Activated CD4-positive, alpha-beta T cell treated with anti-CD3 and anti-CD28 coated beads, Interleukin-2, amount 50 U/mL, for 4 hours (primary cell): Measurements from ENCODE around the gene IDH3A.

Source experiments
- DNase-seq, 2 experiments: peaks; one replicate each; pipeline ENCODE4 v3.0.0-alpha.2; 2020

Gene IDH3A

DNA sequence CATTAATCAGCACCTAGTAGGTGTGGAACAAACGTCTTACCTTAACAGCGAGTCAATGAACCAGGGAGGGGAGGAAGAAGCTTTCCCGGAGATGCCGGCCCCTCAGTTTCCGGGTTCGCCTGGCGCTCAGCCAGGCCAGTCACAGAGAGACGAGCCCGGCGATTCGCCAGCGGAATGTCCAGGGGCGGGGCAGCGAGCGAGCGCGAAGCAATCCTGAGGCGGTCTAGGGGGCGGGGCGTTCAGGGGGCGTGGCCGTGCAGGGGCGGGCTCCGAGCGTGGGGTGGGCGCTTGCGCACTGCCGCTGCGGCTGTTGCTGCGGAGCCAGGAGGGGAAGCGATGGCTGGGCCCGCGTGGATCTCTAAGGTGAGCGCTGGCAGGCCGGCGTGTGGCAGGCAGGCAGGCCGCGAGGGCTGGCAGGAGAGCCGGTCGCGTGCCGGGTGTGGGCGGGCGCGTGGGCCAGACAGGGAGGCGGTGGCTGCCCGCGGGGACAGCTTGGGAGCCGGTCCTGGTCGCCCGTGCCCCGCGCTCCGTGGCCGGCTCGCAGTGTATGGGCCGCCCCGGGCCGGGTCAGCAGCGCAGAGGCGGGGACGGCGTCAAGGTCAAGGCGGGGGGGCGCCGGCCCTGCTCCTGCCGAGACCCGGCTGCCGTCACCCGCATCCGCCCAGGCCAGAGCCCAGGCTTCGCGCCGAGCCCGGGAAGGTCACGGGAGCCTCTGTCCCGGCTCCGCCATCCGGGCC lies at the start of gene IDH3A:
IDH3A (plus strand) TSS at position 295 of the 737 bp plus-strand sequence; CDS start at position 337, 42 bp downstream.
- peak; percentile 100 for DNase-seq

DNA sequence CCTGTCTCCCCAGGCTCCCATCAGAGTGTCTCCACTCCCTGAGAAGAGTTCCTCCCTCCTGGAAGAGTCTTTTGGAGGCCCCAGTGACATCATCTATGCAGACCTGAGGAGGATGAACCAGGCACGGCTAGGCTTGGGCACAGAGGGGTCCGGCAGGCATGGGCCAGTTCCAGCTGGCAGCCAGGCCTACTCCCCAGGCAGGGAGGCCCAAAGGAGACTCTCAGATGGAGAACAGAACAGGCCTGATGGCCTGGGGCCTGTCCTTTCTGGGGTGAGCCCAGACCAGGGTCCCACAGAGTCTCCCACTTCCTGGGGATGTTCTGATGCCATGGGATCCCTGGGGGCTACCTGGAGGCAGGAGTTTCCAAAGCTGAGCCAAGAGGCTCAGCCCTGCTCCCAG lies 48.3 kb upstream of the IDH3A start:
- DNase-seq = no peak

DNA sequence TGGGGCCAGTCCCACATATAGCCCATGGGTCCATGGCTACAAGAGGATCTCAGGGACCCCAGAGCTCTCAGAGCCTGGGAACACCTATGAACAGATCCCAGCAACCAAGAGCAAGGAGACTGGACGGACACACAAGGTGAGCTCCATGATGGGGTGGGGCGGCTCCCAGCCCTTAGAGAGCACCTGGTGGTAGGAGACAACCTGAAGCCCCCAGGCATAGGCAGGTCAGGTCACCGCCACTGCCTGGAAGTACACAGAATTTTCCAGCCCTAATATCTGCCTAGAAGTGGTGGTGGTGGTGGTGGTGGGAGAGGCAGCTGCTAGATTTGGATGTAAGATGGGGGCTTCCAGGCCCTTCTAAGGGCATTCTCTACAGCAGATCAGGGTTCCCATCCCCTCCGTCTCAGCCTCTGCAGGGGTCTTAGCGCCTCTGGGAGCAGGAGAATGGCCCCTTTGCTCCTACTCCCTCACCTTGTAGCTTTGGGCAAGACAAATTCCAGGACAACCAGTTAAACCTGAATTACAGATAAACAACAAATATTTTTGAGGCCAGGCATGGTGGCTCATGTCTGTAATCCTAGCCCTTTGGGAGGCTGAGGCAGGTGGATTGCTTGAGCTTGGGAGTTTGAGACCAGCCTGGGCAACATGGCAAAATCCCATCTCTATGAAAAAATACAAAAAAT lies 47.6 kb upstream of the IDH3A start:
- no peak for DNase-seq

DNA sequence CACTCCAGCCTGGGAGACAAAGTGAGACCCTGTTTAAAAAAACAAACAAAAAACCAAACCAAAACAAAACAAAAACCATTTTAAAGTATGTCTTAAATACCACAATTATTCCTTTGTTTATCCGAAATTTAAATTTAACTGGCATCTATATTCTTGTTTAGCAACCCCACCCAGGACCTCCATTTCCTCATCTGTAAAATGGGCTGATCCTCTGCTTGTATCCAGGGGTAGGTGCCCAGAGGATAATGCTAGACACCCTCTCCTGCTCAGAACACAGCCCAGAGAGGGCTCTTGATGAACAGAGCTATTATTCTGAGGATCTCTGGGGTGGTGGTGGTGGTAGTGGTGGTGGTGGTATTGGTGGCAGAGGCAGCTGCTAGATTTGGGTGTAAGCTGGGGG lies 47.0 kb upstream of the IDH3A start:
- DNase-seq = no peak

DNA sequence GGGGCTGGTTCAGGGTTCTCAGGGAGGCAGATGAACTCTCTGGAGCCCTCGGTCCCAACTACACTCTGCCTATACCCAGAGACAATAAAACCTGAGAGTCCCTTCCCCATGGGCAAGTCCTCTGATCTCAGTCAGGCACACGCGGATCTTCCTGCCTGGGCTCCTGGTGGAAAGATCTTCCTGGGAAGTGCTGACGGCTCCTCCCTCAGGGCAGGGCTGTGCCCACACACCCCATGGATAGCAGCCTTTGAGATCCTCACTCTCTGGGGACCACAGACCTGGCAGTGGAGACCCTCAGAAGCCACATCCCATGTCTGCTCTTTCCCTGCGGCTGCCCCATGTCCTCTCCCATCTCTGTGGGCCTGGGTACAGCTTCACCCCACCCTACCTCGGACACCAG lies 46.4 kb upstream of the IDH3A start:
- DNase-seq = no peak

DNA sequence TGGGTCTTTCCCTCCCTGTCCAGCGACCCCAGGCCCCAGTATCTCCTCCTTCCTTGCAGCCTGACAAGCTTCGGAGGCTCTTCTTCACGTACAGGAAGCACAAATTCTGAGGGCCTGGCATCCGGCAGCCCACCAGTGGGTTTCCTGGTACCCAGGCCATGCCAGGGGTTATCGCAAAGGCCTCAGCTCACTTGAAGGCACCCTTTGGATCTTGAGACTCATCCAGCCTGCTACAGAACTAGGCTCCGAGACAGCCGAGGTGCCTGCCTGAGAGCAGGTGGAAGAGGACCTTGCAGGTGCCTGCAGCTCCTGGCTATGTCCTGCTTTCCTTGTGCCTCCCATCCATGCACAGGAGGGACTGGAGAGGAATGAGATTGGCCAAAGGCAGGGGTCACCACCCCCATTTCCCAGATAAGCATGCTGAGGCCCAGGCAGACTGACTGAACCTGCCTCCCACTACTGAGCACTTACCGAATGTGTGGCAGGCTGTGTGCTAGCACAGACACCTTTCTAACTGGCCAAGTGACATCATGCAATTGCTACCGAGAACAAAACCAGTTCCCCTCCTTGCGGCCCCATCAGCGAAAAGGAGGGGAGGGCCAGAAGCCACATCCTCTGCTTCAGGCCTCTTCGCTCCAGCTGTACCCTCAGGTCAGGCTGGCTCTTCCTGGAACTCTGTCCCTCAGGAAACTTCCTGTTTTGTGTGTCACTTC lies 45.6 kb upstream of the IDH3A start:
- DNase-seq = peak; percentile 19 to 24

DNA sequence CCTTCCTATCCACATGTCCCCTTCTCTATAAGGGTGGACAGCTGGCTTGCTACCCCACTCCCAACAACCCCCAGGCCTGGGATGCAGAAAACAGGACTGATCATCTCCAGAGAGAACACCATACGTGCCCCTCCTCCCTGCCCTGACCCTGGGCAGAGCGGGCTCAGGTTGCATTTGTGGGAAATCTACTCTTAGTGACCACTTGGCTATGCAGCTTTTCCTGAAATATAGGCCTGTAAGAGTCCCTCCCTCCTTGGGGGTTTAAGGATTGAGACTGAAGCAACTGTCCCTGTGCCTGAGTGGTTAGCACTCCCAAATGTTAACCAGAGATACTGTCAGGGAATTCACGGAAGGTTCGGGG lies 45.1 kb upstream of the IDH3A start:
- no peak for DNase-seq

DNA sequence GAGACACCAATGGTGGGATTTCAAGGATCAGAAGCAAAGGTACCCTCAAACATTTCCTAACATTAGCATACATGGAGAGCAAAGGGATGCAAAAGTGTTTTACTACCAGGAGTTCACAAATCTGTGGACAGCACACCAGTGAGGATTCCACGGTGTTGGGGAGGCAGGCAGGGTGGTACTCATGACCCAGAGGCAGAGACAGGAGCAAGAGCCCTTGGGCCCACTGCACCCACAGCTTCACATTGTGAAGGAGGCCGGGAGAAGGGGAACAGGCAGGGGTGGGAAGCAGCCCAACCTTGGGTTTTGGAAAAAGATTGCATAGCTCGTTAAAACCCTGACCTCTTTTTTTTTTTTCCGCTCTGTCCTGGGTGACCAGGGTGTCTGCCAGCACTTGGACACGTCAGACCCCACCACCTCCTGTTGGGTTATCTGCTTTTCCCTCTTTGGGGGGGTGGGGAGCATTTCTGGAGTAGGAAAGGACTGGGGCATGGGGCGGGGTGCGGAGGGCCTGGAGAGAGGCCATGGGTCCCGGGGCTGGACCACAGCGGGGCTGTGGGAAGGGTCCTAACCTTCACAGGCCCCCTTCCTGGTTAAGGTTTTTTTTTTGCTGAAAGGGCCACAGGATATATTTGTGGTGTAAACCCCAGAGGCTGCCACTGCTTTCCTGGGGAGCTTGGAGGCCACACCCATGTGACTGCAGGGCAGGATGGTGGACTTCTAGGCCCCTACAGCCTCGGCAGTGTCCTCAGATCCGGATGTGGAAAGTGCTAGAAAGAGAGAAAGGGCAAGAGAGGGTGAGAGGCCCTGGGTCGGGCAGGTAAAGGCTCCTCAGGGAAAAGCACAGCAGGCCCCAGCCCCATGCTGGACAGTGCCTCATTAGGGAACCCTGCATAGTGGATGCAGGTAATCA lies 44.3 kb upstream of the IDH3A start:
- DNase-seq = no peak

DNA sequence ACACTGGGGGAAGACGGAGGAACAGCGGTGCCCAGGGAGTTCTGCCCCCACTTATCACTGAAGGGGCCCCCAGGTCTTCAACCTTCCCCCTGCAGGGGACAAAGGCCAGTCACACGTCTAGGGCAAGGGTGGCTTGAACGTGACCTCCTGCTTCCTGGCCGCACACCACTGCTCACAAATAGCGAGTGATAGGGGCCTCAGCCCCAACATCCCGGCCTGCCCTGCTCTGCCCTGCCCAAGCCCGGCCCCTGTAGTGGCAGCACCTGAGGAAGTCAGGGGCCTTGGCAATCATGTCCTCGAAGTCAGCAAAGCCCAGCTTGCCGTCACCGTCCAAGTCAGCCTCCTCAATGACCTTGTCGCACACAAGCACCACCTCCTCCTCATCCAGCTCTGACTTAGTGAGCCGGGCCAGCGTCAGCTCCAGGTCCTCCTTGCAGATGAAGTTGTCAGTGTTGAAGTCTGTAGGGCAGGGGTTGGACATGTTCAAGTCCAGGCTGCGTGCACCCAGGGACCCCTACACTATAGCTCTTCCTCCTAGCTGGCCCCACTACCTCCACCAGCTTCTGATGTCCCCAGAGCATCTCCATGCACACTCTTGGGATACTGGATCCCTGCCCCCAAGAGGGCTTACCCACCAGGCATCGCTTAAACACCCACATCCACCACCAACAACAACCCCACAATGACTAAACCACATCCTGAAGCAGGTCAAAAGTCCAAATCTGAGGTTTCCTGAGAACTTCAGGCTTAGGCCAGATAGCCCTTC lies 43.5 kb upstream of the IDH3A start:
- no peak for DNase-seq

DNA sequence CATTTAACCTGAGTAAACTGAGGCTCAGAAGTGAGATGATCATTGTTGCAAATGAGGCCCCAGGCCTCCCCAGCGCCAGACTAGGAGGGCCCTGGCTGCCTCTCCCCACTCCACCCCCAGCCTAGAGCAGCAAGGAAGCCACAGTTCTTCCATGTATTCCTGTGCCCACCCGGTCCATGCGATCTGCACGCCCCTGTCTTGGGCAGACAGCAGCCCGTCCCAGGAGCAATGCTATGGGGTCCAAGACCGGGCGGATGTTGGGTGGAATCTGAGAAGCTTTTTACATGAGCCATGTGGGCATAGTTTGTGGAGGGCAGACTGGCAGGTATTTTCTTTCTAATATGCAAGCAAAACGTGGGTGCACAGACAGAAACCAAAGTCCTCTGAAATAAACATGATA lies 41.7 kb upstream of the IDH3A start:
- no peak for DNase-seq

DNA sequence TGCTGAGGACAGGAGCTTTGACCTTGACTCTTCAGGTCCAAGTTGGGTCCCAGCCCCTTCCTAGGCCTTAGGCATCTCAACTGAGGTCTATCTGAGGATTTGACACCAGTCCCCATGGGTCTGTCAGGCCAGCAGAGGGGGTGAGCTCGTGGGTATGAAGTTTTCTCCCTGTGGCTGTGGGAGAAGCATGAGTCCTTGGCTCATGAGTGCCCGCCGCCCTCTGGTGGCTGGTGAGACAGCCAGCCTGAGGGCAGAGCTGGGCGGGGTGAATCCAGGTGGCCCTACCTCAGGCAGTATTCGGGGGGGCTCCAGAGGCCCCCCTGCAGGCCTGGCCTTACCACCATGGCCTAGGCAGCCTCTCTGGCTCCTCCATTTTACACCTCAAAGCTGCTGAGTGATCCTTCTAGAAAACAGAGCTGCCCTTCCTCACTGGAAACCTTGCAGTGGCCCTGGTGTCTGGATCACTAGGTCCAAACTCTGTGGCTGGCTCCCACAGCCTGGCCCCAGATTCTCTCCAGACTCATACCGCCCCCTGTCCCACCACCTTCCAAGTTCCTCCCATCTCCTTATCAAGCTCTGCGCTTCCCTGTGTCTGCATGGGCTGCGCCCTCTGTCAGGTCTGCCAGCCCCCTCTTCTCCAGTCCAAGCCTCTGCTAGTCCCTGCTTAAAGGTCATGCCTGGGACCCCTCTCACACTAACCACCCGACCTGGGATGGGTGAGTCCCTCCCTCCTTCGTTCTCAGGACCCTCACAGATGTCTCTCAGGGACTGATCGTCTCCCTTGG lies 40.7 kb upstream of the IDH3A start:
- DNase-seq = peak; percentile 85 to 87

DNA sequence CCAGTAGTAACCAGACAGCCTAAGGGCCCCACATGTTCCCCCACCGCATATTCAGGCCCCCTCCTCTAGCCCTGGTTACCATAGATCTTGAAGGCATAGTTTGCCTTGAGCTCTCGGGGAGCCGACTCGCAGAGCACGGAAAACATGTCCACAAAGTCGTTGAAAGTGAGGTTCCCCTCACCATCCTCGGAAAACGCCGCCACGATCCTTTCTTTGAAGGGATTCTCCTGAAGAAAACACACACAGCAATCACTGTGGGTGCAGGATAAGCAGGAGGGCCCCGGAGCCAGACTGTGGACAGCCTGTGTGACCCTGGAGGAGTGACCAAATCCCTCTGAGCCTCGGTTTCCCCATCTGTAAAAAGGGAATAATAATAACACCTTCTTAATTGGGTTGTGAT lies 40.0 kb upstream of the IDH3A start:
- DNase-seq = no peak

DNA sequence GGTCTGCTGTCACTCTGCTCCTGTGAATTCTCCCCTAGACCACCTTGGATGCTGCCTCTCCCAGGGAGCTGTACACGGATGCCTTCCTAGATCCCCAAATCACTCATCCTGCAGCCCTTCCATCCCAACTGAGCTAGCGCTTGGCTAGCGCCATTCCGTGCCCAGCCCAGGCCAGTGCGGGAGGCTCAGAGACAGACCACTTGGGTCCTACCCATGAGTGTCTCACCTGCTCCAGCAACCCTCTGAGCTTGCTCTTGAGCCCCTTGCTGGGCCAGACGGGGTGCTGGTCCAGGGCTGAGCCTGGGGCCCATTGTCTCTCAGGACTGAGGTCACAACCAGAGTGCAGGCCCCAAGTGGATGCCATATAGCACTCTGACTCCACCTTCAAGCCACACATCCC lies 39.1 kb upstream of the IDH3A start:
- DNase-seq = no peak

DNA sequence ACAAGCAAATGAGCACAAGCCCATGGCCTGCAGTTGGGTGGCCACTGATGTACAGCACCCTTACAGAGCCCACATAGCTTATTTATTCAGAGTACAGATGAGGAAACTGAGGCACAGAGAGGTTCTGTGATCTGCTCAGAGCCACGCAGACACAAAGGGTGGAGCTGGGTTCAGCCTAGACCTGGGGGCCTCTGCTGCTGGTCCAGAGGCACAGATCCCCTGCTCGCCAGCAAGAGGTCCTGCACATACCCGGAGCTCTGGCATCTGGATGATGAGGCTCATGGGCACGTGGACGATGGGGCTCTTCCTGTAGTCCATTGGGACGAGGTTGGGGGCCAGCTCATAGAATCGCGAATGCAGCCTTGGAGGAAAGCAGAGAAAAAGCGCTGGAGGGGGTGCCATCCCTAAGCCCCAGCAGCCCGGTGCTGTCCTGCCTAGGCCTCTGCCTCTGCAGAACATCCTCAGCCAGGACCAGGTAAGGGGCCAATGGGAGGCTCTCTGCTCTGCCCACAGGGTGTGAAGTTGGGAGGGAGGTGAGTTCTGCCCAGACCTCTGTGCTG lies 38.2 kb upstream of the IDH3A start:
- DNase-seq = no peak

DNA sequence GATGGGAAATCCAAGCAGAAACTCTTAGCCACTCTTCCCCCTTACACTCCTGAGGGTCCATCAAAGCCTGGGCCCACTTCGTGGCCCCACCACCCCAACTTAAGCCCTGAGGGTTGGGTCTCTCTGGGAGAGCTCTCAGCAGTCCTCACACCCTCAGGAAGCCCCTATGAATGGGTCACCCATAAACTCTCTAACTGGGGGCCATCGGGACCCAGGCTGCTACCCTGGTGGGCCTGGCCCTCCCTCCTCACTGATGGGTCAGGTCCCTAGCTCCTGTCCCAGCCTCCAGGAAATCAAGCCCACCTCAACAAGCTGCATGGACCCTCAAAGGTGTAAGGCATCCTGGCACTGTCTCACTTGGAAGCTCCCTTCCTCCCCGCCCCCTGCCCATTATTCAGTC lies 37.4 kb upstream of the IDH3A start:
- DNase-seq = no peak

DNA sequence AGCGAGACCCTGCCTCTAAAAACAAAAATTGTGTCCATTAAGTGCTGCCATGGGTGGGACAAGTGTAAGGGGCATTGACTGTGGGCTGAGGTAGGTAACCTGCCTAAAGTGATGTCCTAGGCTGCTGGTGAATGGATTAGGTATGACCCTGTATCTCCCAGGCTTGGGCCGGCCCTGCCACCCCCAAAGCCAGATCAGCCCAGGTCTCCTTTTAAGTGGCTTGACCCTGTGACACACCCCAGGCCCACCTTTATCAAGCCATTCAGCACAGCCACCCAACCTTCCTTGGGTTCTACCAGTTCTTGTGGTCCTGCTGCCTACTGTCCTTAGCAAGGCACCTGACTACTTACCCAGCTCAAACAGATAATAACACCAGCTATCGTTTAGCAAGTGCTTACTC lies 36.6 kb upstream of the IDH3A start:
- DNase-seq = no peak

DNA sequence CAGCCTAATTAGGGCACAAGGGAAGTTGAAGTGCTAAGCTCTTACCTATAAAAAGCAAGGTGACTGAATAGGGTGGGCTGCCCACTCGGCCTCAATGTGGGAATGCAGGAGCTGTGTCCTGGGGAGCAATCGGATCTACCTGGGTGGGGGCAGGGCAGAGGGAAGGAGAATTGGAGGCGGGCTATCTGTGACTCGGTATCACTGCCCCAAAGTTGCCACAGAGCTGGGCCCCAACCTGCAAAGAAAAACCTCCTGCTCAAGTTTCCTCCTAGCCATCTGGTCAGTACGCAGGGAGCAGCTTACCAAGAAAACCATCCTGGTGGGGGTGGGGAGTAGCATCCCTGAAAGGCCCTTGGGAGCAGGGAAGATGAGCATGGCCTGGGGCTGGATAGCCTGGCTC lies 28.6 kb upstream of the IDH3A start:
- no peak for DNase-seq

DNA sequence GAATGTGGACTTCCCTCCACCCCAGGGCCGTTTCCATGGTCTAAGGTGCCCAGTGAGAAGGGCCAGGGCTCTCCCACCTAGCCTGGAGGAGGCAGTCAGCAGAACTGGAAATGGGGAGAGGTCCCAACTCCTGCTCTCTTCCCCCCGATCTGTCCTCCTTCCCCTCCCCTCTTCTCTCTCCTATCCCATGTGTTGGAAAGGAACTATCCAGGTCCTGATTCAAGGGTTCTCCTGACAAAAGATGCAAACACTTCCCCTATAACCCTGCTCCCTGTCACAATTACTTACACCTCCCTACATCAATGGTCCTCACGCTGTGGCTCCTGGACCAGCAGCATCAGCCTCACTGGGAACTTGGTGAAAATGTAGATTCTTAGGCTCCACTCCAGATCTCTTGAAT lies 23.9 kb upstream of the IDH3A start:
- DNase-seq = no peak

DNA sequence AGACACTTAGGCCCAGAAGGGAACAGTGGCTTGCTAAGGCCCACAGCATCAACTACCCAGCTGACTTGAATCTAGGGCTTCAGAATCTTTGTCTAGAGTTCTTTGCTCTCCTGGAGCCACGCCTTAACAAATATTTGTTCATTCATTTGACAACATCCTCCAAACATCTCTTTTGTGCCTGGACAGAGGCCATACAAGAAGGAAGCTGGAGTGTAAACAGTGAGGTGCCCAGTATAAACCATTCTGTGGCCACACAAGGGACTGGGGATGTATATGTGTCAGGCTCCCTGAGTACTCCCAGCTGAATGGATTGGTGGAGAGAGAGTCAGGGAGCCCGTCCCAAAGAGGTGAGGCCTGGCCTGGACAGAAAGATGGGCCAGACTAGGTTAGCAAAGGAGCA lies 21.3 kb upstream of the IDH3A start:
- no peak for DNase-seq

DNA sequence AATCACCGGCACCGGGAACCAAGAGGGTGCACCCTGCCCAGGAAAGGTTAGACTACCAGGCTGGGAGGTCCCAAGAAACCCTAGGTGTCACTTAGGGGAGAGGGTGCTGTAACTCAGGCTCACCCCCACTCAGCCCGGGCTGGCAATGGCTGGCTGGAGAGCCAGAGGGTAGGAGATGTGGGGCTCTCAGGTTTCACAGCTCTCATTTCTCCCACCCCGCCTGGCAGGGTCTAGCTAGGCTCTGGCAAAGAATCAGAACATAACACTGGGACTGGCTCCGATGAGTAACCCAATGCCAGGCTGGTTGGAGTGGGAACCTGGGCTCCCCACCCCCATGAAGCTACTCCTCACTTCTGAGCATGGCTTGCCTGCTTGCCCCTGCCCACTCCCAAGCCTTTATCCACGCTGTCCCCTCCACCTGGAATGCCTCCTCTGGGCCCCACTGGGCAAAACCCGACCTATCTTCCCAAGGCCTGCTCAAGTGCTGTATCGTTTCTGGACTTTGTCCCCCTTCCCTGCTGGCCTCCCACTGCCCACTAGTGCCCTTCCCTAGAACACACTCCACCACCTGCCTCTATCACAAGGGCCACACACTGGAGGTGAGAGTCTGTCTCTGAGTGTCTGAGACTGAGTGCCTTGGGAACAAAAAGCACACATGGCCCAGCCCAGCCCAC lies 19.9 kb upstream of the IDH3A start:
- DNase-seq = no peak
